NCI-H1436 treated with DMSO at 0.1 percent for 48 hours (cell line): ENCODE results near the gene IFI27L2.
"Not testable (repeated sequence)": the region's sequence is repeated elsewhere in the genome, so short reads cannot be mapped to it uniquely, and the experiment has no call there.

Source experiments
- DNase-seq: peaks from one replicate; lab custom pipeline; 2025; lab: John Stamatoyannopoulos, UW

IFI27L2 gene

GRCh38 chr14:94129111-94129757, at the start of gene IFI27L2:
IFI27L2 (minus strand) TSS chr14:94129604; CDS start chr14:94129564, 40 bp downstream.
- DNase-seq, result peak; percentile 59

- DNase-seq, result no peak
Observed at GRCh38 chr14:94177806-94178205, 48.4 kb upstream of the IFI27L2 start.

GRCh38 chr14:94176808-94177207, 47.4 kb upstream of the IFI27L2 start:
- DNase-seq, result no peak

GRCh38 chr14:94175747-94176146, 46.3 kb upstream of the IFI27L2 start:
- DNase-seq, result no peak

GRCh38 chr14:94175011-94175745, 45.8 kb upstream of the IFI27L2 start:
- no peak for DNase-seq

- no peak for DNase-seq
Observed at GRCh38 chr14:94174604-94175010, 45.2 kb upstream of the IFI27L2 start.

GRCh38 chr14:94173885-94174603, 44.6 kb upstream of the IFI27L2 start, which contains the start of gene PPP4R4:
PPP4R4 (plus strand) TSS chr14:94174322; CDS start chr14:94174466, 144 bp downstream.
- peak; percentile 24 for DNase-seq

GRCh38 chr14:94173471-94173884, 44.1 kb upstream of the IFI27L2 start:
- DNase-seq, result no peak

- DNase-seq, result no peak
Observed at GRCh38 chr14:94172545-94172944, 43.1 kb upstream of the IFI27L2 start.

- no peak for DNase-seq
Observed at GRCh38 chr14:94171208-94171607, 41.8 kb upstream of the IFI27L2 start.

- no peak for DNase-seq
Observed at GRCh38 chr14:94170136-94170535, 40.7 kb upstream of the IFI27L2 start.

GRCh38 chr14:94165744-94166143, 36.3 kb upstream of the IFI27L2 start:
- DNase-seq, result no peak

GRCh38 chr14:94164685-94165431, 35.5 kb upstream of the IFI27L2 start:
- no peak for DNase-seq

GRCh38 chr14:94163796-94164195, 34.4 kb upstream of the IFI27L2 start:
- DNase-seq, result no peak

- DNase-seq, result no peak
Observed at GRCh38 chr14:94162466-94162865, 33.1 kb upstream of the IFI27L2 start.

GRCh38 chr14:94161981-94162380, 32.6 kb upstream of the IFI27L2 start:
- DNase-seq, result no peak

- no peak for DNase-seq
Observed at GRCh38 chr14:94161058-94161457, 31.7 kb upstream of the IFI27L2 start.

GRCh38 chr14:94158239-94158883, 29.0 kb upstream of the IFI27L2 start:
- no peak for DNase-seq

- DNase-seq, result no peak
Observed at GRCh38 chr14:94157197-94157596, 27.8 kb upstream of the IFI27L2 start.

- not testable (repeated sequence) for DNase-seq
Observed at GRCh38 chr14:94156143-94156542, 26.7 kb upstream of the IFI27L2 start.

- DNase-seq, result no peak
Observed at GRCh38 chr14:94153750-94154342, 24.4 kb upstream of the IFI27L2 start.
